MM.1S (cell line): ENCODE measurements around the gene ANO3.

Experiments
- CTCF ChIP-seq: fragments of 300-600 bp; sonication (generic); IDR thresholded peaks from 2 replicates; pipeline ENCODE4 v1.5.1; 2016; ENCODE audit warnings: antibody characterized with exemption, low read length, mixed read lengths
- EZH2 ChIP-seq: fragments of 300-600 bp; sonication (generic); optimal IDR thresholded peaks from 2 replicates; pipeline ENCODE3; 2017; ENCODE audit warnings: low read depth, mild to moderate bottlenecking, antibody characterized with exemption, low read length, mixed read lengths
- EZH2phosphoT487 ChIP-seq: fragments of 300-600 bp; sonication (generic); IDR thresholded peaks from 2 replicates; pipeline ENCODE4 v1.6.1; 2018; ENCODE audit warnings: antibody characterized with exemption, low read length

GRCh38 chr11:26344647-26345046 is 12.7 kb downstream of the ANO3 start:
- no peak for TF ChIP-seq CTCF
- TF ChIP-seq EZH2: no peak
- no peak for TF ChIP-seq EZH2phosphoT487
